GM12878 (cell line): ENCODE results near the gene TBCCD1.

Experiments used
- HCFC1 ChIP-seq: fragments of 150-350 bp; IDR thresholded peaks from 2 replicates; pipeline ENCODE4 v1.6.1; 2014; ENCODE audit warnings: low read length
- MLLT1 ChIP-seq: fragments of 450-650 bp; IDR thresholded peaks from 2 replicates; pipeline ENCODE4 v1.6.1; 2016; ENCODE audit warnings: mild to moderate bottlenecking

DNA sequence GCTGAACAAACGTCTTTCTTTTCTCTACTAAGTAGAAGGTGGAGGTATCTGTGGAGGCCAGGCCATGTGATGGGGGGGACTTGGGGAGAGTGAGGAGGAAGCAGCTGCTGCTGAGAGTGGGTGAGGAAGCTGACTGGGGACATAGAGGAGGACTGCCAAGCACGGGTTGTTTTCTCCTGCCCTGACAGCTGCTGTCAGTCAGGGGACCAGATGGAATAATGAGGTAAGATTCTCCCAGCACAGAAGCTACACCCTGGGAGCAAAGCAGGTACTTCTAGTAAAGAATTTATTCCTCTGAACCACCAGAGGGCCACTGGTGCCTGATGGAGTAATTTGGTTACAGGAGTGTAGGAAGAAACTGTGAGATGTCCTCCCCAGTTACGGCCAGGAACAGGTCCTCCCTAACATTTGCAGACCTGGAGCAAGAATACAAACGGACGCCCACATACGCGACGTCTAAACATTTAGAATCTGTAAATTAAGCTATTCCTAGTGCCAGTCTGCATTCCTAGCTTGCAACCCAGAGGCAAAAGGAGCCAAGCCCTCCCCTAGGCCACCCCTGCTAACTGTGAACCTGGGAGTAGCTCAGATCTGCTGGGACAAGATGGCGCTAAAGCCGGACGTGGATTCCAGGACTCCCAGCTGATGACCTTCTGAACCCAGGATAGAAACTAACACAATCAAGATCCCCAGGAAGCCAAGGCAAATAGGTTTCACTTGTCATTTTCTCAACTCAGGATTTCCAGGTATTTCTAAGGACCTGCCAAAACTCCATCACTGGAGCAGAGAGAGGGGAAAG, 37.7 kb downstream of the TBCCD1 start:
- TF ChIP-seq MLLT1 (no peak), HCFC1 (no peak)
